ENCODE results near the gene ABHD14A. TPM values are rescaled to one million over a fixed set of nuclear protein-coding genes. Genes with fewer than 3 reads are reported as not detected.
A peak's percentile ranks its signal among the peaks of the same experiment; 100 is the strongest.

The ABHD14A gene
- total and polyA plus RNA-seq, 2 of the 13 experiments (the other 11 are each of a cell fraction or from before 2014, with no cell fraction given): 29.5 to 46.9 TPM

DNA sequence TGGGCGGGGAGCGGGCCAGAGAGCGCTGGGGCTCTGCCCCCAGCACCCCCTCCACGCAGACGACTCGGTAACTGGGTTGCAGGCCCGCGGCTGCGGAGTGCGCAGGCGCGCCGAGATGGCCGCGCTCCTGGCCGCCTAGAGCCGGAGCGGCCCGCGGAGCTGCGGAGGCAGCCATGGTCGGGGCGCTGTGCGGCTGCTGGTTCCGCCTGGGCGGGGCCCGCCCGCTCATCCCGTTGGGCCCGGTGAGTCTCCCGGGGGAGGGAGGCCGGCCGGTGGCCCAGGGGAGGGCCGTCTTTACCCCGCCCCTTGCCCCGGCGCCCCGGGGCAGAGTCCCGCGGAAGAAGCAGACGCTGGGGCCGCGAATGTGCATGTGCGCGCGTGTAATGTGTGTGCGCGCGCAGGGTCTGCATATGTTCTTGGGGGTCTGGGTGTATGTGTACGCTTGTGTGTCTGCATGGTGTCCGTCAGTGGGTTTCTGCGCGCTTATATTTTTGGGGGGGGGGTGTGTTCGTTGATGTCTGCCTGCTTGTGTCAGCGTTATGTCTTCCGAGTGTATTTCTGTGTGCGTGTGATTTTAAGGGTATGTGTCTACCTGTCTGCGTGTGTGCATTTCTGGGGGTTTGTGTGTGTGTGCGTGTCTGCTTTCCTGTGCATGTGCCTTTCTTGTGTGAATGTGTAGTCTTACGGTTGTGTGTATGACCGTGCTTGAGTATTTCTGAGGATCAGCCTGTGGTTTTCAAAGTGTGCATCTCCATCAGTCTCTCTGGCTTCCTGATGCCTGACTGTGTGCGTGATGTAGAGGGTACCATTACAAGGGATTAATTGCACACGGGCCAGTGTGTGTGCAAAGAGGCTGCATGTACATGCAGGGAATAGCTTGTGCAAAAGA lies at the start of gene ABHD14A (continued):
- peak; percentile 67; the same call in 1 of the 2 replicates for TF ChIP-seq KDM2A (CRISPR knock-in tag; IDR thresholded peaks at IDR 0.05; ENCODE audit: borderline replicate concordance, low read depth)
- TF ChIP-seq, protein P1, sequence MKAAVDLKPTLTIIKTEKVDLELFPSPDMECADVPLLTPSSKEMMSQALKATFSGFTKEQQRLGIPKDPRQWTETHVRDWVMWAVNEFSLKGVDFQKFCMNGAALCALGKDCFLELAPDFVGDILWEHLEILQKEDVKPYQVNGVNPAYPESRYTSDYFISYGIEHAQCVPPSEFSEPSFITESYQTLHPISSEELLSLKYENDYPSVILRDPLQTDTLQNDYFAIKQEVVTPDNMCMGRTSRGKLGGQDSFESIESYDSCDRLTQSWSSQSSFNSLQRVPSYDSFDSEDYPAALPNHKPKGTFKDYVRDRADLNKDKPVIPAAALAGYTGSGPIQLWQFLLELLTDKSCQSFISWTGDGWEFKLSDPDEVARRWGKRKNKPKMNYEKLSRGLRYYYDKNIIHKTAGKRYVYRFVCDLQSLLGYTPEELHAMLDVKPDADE (CRISPR knock-in tag; IDR thresholded peaks at IDR 0.05): 0 out of 2 replicates have a peak, but pooled peaks have one; percentile 49
- peak; percentile 60 for TF ChIP-seq RAD21 (CRISPR knock-in tag; IDR thresholded peaks at IDR 0.05)
- peak; percentile 67; the same call in 1 of the 2 replicates for TF ChIP-seq ZSCAN12 (CRISPR knock-in tag; IDR thresholded peaks at IDR 0.05)
- TF ChIP-seq, protein P2, sequence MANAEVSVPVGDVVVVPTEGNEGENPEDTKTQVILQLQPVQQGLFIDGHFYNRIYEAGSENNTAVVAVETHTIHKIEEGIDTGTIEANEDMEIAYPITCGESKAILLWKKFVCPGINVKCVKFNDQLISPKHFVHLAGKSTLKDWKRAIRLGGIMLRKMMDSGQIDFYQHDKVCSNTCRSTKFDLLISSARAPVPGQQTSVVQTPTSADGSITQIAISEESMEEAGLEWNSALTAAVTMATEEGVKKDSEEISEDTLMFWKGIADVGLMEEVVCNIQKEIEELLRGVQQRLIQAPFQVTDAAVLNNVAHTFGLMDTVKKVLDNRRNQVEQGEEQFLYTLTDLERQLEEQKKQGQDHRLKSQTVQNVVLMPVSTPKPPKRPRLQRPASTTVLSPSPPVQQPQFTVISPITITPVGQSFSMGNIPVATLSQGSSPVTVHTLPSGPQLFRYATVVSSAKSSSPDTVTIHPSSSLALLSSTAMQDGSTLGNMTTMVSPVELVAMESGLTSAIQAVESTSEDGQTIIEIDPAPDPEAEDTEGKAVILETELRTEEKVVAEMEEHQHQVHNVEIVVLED (CRISPR knock-in tag; IDR thresholded peaks at IDR 0.05; ENCODE audit: borderline replicate concordance): peak; percentile 13; the same call in 1 of the 2 replicates
- TF ChIP-seq SIX1 (CRISPR knock-in tag; IDR thresholded peaks at IDR 0.05; ENCODE audit: borderline replicate concordance): no peak
- peak; percentile 95 for TF ChIP-seq RBFOX2 (IDR thresholded peaks at IDR 0.05; ENCODE audit: low read depth, low read length)
- TF ChIP-seq CBX5 (CRISPR knock-in tag; IDR thresholded peaks at IDR 0.05; ENCODE audit: borderline replicate concordance): no peak
- peak; percentile 18; the same call in 1 of the 2 replicates for TF ChIP-seq ZSCAN25 (CRISPR knock-in tag; IDR thresholded peaks at IDR 0.05)
- TF ChIP-seq, protein P3, sequence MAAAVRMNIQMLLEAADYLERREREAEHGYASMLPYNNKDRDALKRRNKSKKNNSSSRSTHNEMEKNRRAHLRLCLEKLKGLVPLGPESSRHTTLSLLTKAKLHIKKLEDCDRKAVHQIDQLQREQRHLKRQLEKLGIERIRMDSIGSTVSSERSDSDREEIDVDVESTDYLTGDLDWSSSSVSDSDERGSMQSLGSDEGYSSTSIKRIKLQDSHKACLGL (CRISPR knock-in tag; IDR thresholded peaks at IDR 0.05): 0 out of 2 replicates have a peak, but pooled peaks have one; percentile 54
- TF ChIP-seq ZC3H4 (CRISPR knock-in tag; IDR thresholded peaks at IDR 0.05; ENCODE audit: borderline replicate concordance): 0 out of 2 replicates have a peak, but pooled peaks have one; percentile 22
- TF ChIP-seq SRSF1 (optimal IDR thresholded peaks at IDR 0.05; ENCODE audit: low read depth, low read length): peak; percentile 67
- TF ChIP-seq, protein P4, sequence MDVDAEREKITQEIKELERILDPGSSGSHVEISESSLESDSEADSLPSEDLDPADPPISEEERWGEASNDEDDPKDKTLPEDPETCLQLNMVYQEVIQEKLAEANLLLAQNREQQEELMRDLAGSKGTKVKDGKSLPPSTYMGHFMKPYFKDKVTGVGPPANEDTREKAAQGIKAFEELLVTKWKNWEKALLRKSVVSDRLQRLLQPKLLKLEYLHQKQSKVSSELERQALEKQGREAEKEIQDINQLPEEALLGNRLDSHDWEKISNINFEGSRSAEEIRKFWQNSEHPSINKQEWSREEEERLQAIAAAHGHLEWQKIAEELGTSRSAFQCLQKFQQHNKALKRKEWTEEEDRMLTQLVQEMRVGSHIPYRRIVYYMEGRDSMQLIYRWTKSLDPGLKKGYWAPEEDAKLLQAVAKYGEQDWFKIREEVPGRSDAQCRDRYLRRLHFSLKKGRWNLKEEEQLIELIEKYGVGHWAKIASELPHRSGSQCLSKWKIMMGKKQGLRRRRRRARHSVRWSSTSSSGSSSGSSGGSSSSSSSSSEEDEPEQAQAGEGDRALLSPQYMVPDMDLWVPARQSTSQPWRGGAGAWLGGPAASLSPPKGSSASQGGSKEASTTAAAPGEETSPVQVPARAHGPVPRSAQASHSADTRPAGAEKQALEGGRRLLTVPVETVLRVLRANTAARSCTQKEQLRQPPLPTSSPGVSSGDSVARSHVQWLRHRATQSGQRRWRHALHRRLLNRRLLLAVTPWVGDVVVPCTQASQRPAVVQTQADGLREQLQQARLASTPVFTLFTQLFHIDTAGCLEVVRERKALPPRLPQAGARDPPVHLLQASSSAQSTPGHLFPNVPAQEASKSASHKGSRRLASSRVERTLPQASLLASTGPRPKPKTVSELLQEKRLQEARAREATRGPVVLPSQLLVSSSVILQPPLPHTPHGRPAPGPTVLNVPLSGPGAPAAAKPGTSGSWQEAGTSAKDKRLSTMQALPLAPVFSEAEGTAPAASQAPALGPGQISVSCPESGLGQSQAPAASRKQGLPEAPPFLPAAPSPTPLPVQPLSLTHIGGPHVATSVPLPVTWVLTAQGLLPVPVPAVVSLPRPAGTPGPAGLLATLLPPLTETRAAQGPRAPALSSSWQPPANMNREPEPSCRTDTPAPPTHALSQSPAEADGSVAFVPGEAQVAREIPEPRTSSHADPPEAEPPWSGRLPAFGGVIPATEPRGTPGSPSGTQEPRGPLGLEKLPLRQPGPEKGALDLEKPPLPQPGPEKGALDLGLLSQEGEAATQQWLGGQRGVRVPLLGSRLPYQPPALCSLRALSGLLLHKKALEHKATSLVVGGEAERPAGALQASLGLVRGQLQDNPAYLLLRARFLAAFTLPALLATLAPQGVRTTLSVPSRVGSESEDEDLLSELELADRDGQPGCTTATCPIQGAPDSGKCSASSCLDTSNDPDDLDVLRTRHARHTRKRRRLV (CRISPR knock-in tag; IDR thresholded peaks at IDR 0.05): no peak
- TF ChIP-seq, protein P5, sequence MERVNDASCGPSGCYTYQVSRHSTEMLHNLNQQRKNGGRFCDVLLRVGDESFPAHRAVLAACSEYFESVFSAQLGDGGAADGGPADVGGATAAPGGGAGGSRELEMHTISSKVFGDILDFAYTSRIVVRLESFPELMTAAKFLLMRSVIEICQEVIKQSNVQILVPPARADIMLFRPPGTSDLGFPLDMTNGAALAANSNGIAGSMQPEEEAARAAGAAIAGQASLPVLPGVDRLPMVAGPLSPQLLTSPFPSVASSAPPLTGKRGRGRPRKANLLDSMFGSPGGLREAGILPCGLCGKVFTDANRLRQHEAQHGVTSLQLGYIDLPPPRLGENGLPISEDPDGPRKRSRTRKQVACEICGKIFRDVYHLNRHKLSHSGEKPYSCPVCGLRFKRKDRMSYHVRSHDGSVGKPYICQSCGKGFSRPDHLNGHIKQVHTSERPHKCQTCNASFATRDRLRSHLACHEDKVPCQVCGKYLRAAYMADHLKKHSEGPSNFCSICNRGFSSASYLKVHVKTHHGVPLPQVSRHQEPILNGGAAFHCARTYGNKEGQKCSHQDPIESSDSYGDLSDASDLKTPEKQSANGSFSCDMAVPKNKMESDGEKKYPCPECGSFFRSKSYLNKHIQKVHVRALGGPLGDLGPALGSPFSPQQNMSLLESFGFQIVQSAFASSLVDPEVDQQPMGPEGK (CRISPR knock-in tag; IDR thresholded peaks at IDR 0.05): peak; percentile 80
- 0 out of 2 replicates have a peak, but pooled peaks have one; percentile 25 for TF ChIP-seq ZSCAN31 (CRISPR knock-in tag; IDR thresholded peaks at IDR 0.05; ENCODE audit: low read depth)
- peak; percentile 90 for TF ChIP-seq POLR2G (IDR thresholded peaks at IDR 0.05; ENCODE audit: low read depth, low read length)
- peak; percentile 75 for TF ChIP-seq ZFY (CRISPR knock-in tag; IDR thresholded peaks at IDR 0.05)

All from HepG2 (cell line).